ENCODE measurements around the gene MOCOS.
"Not testable (repeated sequence)": the region's sequence is repeated elsewhere in the genome, so short reads cannot be mapped to it uniquely, and the experiment has no call there.

DNA sequence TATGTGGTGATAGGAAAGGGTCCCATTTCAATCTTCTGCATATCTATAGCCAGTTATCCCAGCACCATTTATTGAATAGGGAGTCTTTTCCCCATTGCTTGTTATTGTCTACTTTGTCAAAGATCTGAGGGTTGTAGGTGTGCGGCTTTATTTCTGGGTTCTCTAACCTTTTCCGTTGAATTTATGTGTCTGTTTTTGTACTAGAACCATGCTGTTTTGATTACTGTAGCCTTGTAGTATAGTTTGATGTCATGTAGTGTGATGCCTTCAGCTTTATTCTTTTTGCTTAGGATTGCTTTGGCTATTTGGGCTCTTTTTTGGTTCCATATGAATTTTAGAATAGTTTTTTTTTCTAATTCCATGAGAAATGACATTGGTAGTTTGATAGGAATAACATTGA is 20.7 kb downstream of the MOCOS start:
- not testable (repeated sequence) for TF ChIP-seq CTCF (IDR thresholded peaks at IDR 0.05; ENCODE audit: low read depth, low read length, missing input control); SP1 (IDR thresholded peaks at IDR 0.05); GABPA (IDR thresholded peaks at IDR 0.05 in 1 of 2, conservative IDR thresholded peaks at IDR 0.05 in 1 of 2); YY1 (IDR thresholded peaks at IDR 0.05); REST (IDR thresholded peaks at IDR 0.05); RAD21 (IDR thresholded peaks at IDR 0.05); MAX (IDR thresholded peaks at IDR 0.05); FOXA1 (IDR thresholded peaks at IDR 0.05); TAF1 (conservative IDR thresholded peaks at IDR 0.05); ZBTB33 (IDR thresholded peaks at IDR 0.05)

Data from liver (tissue), 3 donors.